OCI-LY1 (cell line): ENCODE measurements around the gene HMX1.

Experiments used
- H2AFZ ChIP-seq: fragments of 200-600 bp; sonication (generic), shearing (Covaris generic); 2 replicates; pipeline ENCODE4 v1.6.0; 2014; ENCODE audit warnings: antibody characterized with exemption, mild to moderate bottlenecking, low read length
- H3F3A ChIP-seq: fragments of 200-600 bp; sonication (generic), shearing (Covaris generic); 2 replicates; pipeline ENCODE4 v1.6.0; 2014; ENCODE audit warnings: mild to moderate bottlenecking, antibody characterized with exemption, low read length, moderate library complexity; ENCODE audit not compliant: insufficient read depth
- H3K27ac ChIP-seq: fragments of 200-600 bp; sonication (generic); 2 replicates; pipeline ENCODE4 v1.5.1; 2014; ENCODE audit warnings: low read length, mixed run types, mild to moderate bottlenecking, low read depth; ENCODE audit not compliant: poor library complexity, severe bottlenecking
- H3K27me3 ChIP-seq: fragments of 200-600 bp; sonication (generic); 2 replicates; pipeline ENCODE4 v1.6.0; 2014; ENCODE audit warnings: antibody characterized with exemption, mild to moderate bottlenecking, low read length, moderate library complexity; ENCODE audit not compliant: insufficient read depth
- H3K36me3 ChIP-seq: fragments of 200-600 bp; sonication (generic); 2 replicates; pipeline ENCODE4 v1.6.1; 2014; ENCODE audit warnings: mild to moderate bottlenecking, antibody characterized with exemption, low read length, moderate library complexity, mixed read lengths; ENCODE audit not compliant: insufficient read depth
- H3K4me1 ChIP-seq: fragments of 200-600 bp; sonication (generic); 2 replicates; pipeline ENCODE4 v1.5.1; 2014; ENCODE audit warnings: mild to moderate bottlenecking, low read length, moderate library complexity; ENCODE audit not compliant: insufficient read depth, severe bottlenecking
- H3K4me2 ChIP-seq: fragments of 200-600 bp; sonication (generic), shearing (Covaris generic); 2 replicates; pipeline ENCODE4 v1.6.1; 2014; ENCODE audit warnings: low read length
- H3K4me3 ChIP-seq: fragments of 200-600 bp; sonication (generic); 2 replicates; pipeline ENCODE4 v1.5.1; 2014; ENCODE audit warnings: low read length, low read depth, mild to moderate bottlenecking, mixed read lengths; ENCODE audit not compliant: poor library complexity, severe bottlenecking
- H3K79me2 ChIP-seq: fragments of 200-600 bp; shearing (Covaris generic); 2 replicates; pipeline ENCODE4 v1.6.1; 2016; ENCODE audit warnings: mixed run types, low read length, mixed read lengths; ENCODE audit not compliant: insufficient read depth
- H3K9ac ChIP-seq: fragments of 200-600 bp; sonication (generic), shearing (Covaris generic); 2 replicates; pipeline ENCODE4 v1.6.1; 2014; ENCODE audit warnings: mild to moderate bottlenecking, low read length, mixed read lengths
- H3K9me2 ChIP-seq: fragments of 200-600 bp; sonication (generic), shearing (Covaris generic); 2 replicates; pipeline ENCODE4 v1.6.1; 2014; ENCODE audit warnings: low read depth, mild to moderate bottlenecking, low read length, mixed read lengths
- H3K9me3 ChIP-seq: fragments of 200-600 bp; shearing (Covaris generic); 2 replicates; pipeline ENCODE4 v1.6.1; 2014; ENCODE audit warnings: low read length, mixed read lengths
- H4K20me1 ChIP-seq: fragments of 200-600 bp; sonication (generic), shearing (Covaris generic); 2 replicates; pipeline ENCODE4 v1.6.0; 2016; ENCODE audit warnings: mild to moderate bottlenecking, low read length; ENCODE audit not compliant: insufficient read depth
- CTCF ChIP-seq: fragments of 200-600 bp; sonication (generic), shearing (Covaris generic); IDR thresholded peaks from 2 replicates; pipeline ENCODE4 v1.5.1; 2017; ENCODE audit warnings: mild to moderate bottlenecking, antibody characterized with exemption, low read length, moderate library complexity, mixed read lengths
- EZH2 ChIP-seq: fragments of 200-600 bp; sonication (generic), shearing (Covaris generic); IDR thresholded peaks from 2 replicates; pipeline ENCODE4 v1.8.0; 2017; ENCODE audit warnings: borderline replicate concordance, mixed run types, mild to moderate bottlenecking, antibody characterized with exemption, low read length, moderate library complexity, mixed read lengths

The HMX1 gene

GRCh38 chr4:8828869-8829268, 42.8 kb downstream of the HMX1 start:
- H2AFZ ChIP-seq = no peak overlapping the region
- no peaks in the 10 kb centered on the region for H3K79me2 ChIP-seq
- H3K36me3 ChIP-seq = no peaks in the 10 kb centered on the region
- H3K4me2 ChIP-seq = no peak overlapping the region
- no peaks in the 10 kb centered on the region for H3K9me3 ChIP-seq
- H3K27me3 ChIP-seq = no peaks in the 10 kb centered on the region
- H3K4me3 ChIP-seq = no peak overlapping the region
- no peaks in the 10 kb centered on the region for H3F3A ChIP-seq
- H3K27ac ChIP-seq = no peak overlapping the region
- no peaks in the 10 kb centered on the region for H4K20me1 ChIP-seq
- TF ChIP-seq EZH2 (no peak), CTCF (no peak)
- no peak overlapping the region for H3K9ac ChIP-seq
- no peaks in the 10 kb centered on the region for H3K9me2 ChIP-seq
- H3K4me1 ChIP-seq = no peaks in the 10 kb centered on the region

GRCh38 chr4:8821151-8821950, 50.3 kb downstream of the HMX1 start:
- H3K4me1 ChIP-seq = no peaks in the 10 kb centered on the region
- H3K79me2 ChIP-seq = no peaks in the 10 kb centered on the region
- no peak overlapping the region for H3K9ac ChIP-seq
- H3K27me3 ChIP-seq = no peaks in the 10 kb centered on the region
- no peak overlapping the region for H3K4me2 ChIP-seq
- TF ChIP-seq EZH2 = no peak
- TF ChIP-seq CTCF = no peak
- H3K9me3 ChIP-seq = no peaks in the 10 kb centered on the region
- H3K4me3 ChIP-seq = no peak overlapping the region
- no peak overlapping the region for H2AFZ ChIP-seq
- H3K36me3 ChIP-seq = no peaks in the 10 kb centered on the region
- no peaks in the 10 kb centered on the region for H4K20me1 ChIP-seq
- no peaks in the 10 kb centered on the region for H3K9me2 ChIP-seq
- H3F3A ChIP-seq = no peaks in the 10 kb centered on the region
- no peak overlapping the region for H3K27ac ChIP-seq

- no peaks in the 10 kb centered on the region for H3K36me3 ChIP-seq
- H3K4me3 ChIP-seq = no peak overlapping the region
- no peak overlapping the region for H3K4me2 ChIP-seq
- no peaks in the 10 kb centered on the region for H3K79me2 ChIP-seq
- H3K4me1 ChIP-seq = no peaks in the 10 kb centered on the region
- H3K9me2 ChIP-seq = no peaks in the 10 kb centered on the region
- H3K9me3 ChIP-seq = no peaks in the 10 kb centered on the region
- H4K20me1 ChIP-seq = no peaks in the 10 kb centered on the region
- H3K27ac ChIP-seq = no peak overlapping the region
- H3F3A ChIP-seq = no peaks in the 10 kb centered on the region
- no peaks in the 10 kb centered on the region for H3K27me3 ChIP-seq
- H3K9ac ChIP-seq = no peak overlapping the region
- H2AFZ ChIP-seq = no peak overlapping the region
- TF ChIP-seq EZH2 (no peak), CTCF (no peak)
These were observed 51.2 kb downstream of the HMX1 start for GRCh38 chr4:8820178-8821102.
